ENCODE data around the gene AGTPBP1.

AGTPBP1 gene

GRCh38 chr9:85743275-85744128 is 1.7 kb upstream of the AGTPBP1 start:
- Histone ChIP-seq H3K4me3 (ENCODE audit: low read length, poor library complexity, severe bottlenecking) (peak overlapping the region; percentile 75), H3K9ac (ENCODE audit: low read depth, low read length, poor library complexity, severe bottlenecking) (peak overlapping the region; percentile 61), H3K9me2 (replicated peaks; ENCODE audit: low read depth, low read length) (no peaks in the 10 kb centered on the region), H3K9me3 (ENCODE audit: insufficient read depth, low read depth, low read length) (no peaks in the 10 kb centered on the region), H3K4me1 (ENCODE audit: insufficient read depth, low read length, poor library complexity, severe bottlenecking) (peaks cover 22% of the 10 kb centered on the region), H3F3A (ENCODE audit: low read depth) (0 out of 2 replicates have a peak, but pooled peaks cover 3% of the 10 kb centered on the region), H3K4me2 (ENCODE audit: low read depth, low read length, poor library complexity, severe bottlenecking) (peak overlapping the region; percentile 84), H4K20me1 (ENCODE audit: insufficient read depth, low read length, poor library complexity, severe bottlenecking) (peaks cover 21% of the 10 kb centered on the region), H3K36me3 (ENCODE audit: insufficient read depth, low read length) (no peaks in the 10 kb centered on the region), H3K79me2 (ENCODE audit: insufficient read depth, low read length) (peaks cover 29% of the 10 kb centered on the region), H2AFZ (ENCODE audit: low read length) (peak overlapping the region; percentile 38; the same call in 1 of the 2 replicates), H3K27me3 (ENCODE audit: insufficient read depth, low read length, poor library complexity, severe bottlenecking) (no peaks in the 10 kb centered on the region)
- TF ChIP-seq EZH2phosphoT487 (IDR thresholded peaks at IDR 0.05; ENCODE audit: borderline replicate concordance) = no peak
- TF ChIP-seq CTCF (conservative IDR thresholded peaks at IDR 0.05; ENCODE audit: low read length) = no peak

- peak overlapping the region; percentile 61 for H3K9ac ChIP-seq (ENCODE audit: low read depth, low read length, poor library complexity, severe bottlenecking)
- peaks cover 31% of the 10 kb centered on the region for H3K4me1 ChIP-seq (ENCODE audit: insufficient read depth, low read length, poor library complexity, severe bottlenecking)
- no peaks in the 10 kb centered on the region for H3K9me2 ChIP-seq (replicated peaks; ENCODE audit: low read depth, low read length)
- 0 out of 2 replicates have a peak, but pooled peaks cover 3% of the 10 kb centered on the region for H3F3A ChIP-seq (ENCODE audit: low read depth)
- peak overlapping the region; percentile 75 for H3K4me3 ChIP-seq (ENCODE audit: low read length, poor library complexity, severe bottlenecking)
- H2AFZ ChIP-seq (ENCODE audit: low read length) = peak overlapping the region; percentile 93
- H3K4me2 ChIP-seq (ENCODE audit: low read depth, low read length, poor library complexity, severe bottlenecking) = peak overlapping the region; percentile 84
- no peaks in the 10 kb centered on the region for H3K36me3 ChIP-seq (ENCODE audit: insufficient read depth, low read length)
- no peak for TF ChIP-seq CTCF (conservative IDR thresholded peaks at IDR 0.05; ENCODE audit: low read length)
- no peak for TF ChIP-seq EZH2phosphoT487 (IDR thresholded peaks at IDR 0.05; ENCODE audit: borderline replicate concordance)
- no peaks in the 10 kb centered on the region for H3K9me3 ChIP-seq (ENCODE audit: insufficient read depth, low read depth, low read length)
- H3K27me3 ChIP-seq (ENCODE audit: insufficient read depth, low read length, poor library complexity, severe bottlenecking) = no peaks in the 10 kb centered on the region
- peaks cover 30% of the 10 kb centered on the region for H4K20me1 ChIP-seq (ENCODE audit: insufficient read depth, low read length, poor library complexity, severe bottlenecking)
- H3K79me2 ChIP-seq (ENCODE audit: insufficient read depth, low read length) = peaks cover 39% of the 10 kb centered on the region
These were observed 813 bp upstream of the AGTPBP1 start for GRCh38 chr9:85742597-85742936.

- Histone ChIP-seq H3K4me3 (ENCODE audit: low read length, poor library complexity, severe bottlenecking) (peak overlapping the region; percentile 84), H3K4me1 (ENCODE audit: insufficient read depth, low read length, poor library complexity, severe bottlenecking) (peaks cover 37% of the 10 kb centered on the region), H3K4me2 (ENCODE audit: low read depth, low read length, poor library complexity, severe bottlenecking) (peak overlapping the region; percentile 91), H3K27me3 (ENCODE audit: insufficient read depth, low read length, poor library complexity, severe bottlenecking) (no peaks in the 10 kb centered on the region), H3K79me2 (ENCODE audit: insufficient read depth, low read length) (peaks cover 48% of the 10 kb centered on the region), H3K9ac (ENCODE audit: low read depth, low read length, poor library complexity, severe bottlenecking) (peak overlapping the region; percentile 75), H3F3A (ENCODE audit: low read depth) (0 out of 2 replicates have a peak, but pooled peaks cover 3% of the 10 kb centered on the region), H3K9me3 (ENCODE audit: insufficient read depth, low read depth, low read length) (no peaks in the 10 kb centered on the region), H3K9me2 (replicated peaks; ENCODE audit: low read depth, low read length) (no peaks in the 10 kb centered on the region), H4K20me1 (ENCODE audit: insufficient read depth, low read length, poor library complexity, severe bottlenecking) (peaks cover 39% of the 10 kb centered on the region), H2AFZ (ENCODE audit: low read length) (peak overlapping the region; percentile 92), H3K36me3 (ENCODE audit: insufficient read depth, low read length) (no peaks in the 10 kb centered on the region)
- TF ChIP-seq CTCF (conservative IDR thresholded peaks at IDR 0.05; ENCODE audit: low read length) = no peak
- TF ChIP-seq EZH2phosphoT487 (IDR thresholded peaks at IDR 0.05; ENCODE audit: borderline replicate concordance) = no peak
These were observed 469 bp downstream of the AGTPBP1 start for GRCh38 chr9:85741095-85741874.

All from Loucy (cell line).